Activated CD8-positive, alpha-beta T cell treated with anti-CD3 and anti-CD28 coated beads for 36 hours (primary cell): ENCODE results near the gene AFP. TPM values are rescaled to one million over a fixed set of nuclear protein-coding genes. Genes with fewer than 3 reads are reported as not detected.
"Not testable (repeated sequence)": the region's sequence is repeated elsewhere in the genome, so short reads cannot be mapped to it uniquely, and the experiment has no call there.

Source experiments
- ATAC-seq: fragments of 200-7000 bp; cut with Tn5 transposase; one replicate; pipeline ENCODE4 v1.10.0; 2021; ENCODE audit warnings: mild to moderate bottlenecking, moderate library complexity
- CTCF ChIA-PET: fragments of 350-600 bp; sonication (Branson Sonifier 250); formaldehyde crosslinking; loops from one replicate; lab custom pipeline; 2021; ENCODE audit warnings: antibody characterized with exemption; lab: Charles Lee
- POLR2A ChIA-PET: fragments of 350-600 bp; sonication (Branson Sonifier 250); formaldehyde crosslinking; loops from one replicate; lab custom pipeline; 2021; ENCODE audit warnings: antibody characterized with exemption; lab: Charles Lee
- DNase-seq: peaks from one replicate; pipeline ENCODE4 v3.0.0-alpha.2; 2020
- H3K27ac Mint-ChIP-seq: one replicate; pipeline ENCODE4 v1.8.0; 2021; ENCODE audit warnings: mild to moderate bottlenecking, mixed read lengths
- H3K27me3 Mint-ChIP-seq: one replicate; pipeline ENCODE4 v1.8.0; 2021; ENCODE audit warnings: mixed read lengths
- H3K36me3 Mint-ChIP-seq: one replicate; pipeline ENCODE4 v1.8.0; 2021; ENCODE audit warnings: low read depth, mixed read lengths
- H3K4me1 Mint-ChIP-seq: one replicate; pipeline ENCODE4 v1.8.0; 2021; ENCODE audit warnings: low read depth, mixed read lengths
- H3K4me3 Mint-ChIP-seq: one replicate; pipeline ENCODE4 v1.8.0; 2021; ENCODE audit warnings: mild to moderate bottlenecking, moderate library complexity, mixed read lengths
- H3K9me3 Mint-ChIP-seq: one replicate; pipeline ENCODE4 v1.8.0; 2021; ENCODE audit warnings: mixed read lengths
- intact Hi-C: fragments of 100-400 bp; cut with micrococcal nuclease; formaldehyde crosslinking; loops from one replicate; pipeline ENCODE4 v1.10.0; 2022
- total RNA-seq, 2 experiments: library from RNA; stranded (reverse); gene quantifications; one replicate each; pipeline ENCODE4 v1.2.3, GENCODE V29; 2021
- TF ChIP-seq, protein P1 (sequence below): fragments of 200-600 bp; IDR thresholded peaks from one replicate; pipeline ENCODE4 v1.8.0; 2022; ENCODE audit warnings: antibody characterized with exemption, mild to moderate bottlenecking

The AFP gene
- not detected for total RNA-seq

DNA sequence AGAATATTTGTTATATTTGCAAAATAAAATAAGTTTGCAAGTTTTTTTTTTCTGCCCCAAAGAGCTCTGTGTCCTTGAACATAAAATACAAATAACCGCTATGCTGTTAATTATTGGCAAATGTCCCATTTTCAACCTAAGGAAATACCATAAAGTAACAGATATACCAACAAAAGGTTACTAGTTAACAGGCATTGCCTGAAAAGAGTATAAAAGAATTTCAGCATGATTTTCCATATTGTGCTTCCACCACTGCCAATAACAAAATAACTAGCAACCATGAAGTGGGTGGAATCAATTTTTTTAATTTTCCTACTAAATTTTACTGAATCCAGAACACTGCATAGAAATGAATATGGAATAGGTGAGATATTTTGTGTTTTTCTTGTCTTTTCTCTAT is at the start of gene AFP:
AFP (plus strand) TSS at position 238 of the 400 bp plus-strand sequence; CDS start at position 280, 42 bp downstream.
- TF ChIP-seq, protein P1, sequence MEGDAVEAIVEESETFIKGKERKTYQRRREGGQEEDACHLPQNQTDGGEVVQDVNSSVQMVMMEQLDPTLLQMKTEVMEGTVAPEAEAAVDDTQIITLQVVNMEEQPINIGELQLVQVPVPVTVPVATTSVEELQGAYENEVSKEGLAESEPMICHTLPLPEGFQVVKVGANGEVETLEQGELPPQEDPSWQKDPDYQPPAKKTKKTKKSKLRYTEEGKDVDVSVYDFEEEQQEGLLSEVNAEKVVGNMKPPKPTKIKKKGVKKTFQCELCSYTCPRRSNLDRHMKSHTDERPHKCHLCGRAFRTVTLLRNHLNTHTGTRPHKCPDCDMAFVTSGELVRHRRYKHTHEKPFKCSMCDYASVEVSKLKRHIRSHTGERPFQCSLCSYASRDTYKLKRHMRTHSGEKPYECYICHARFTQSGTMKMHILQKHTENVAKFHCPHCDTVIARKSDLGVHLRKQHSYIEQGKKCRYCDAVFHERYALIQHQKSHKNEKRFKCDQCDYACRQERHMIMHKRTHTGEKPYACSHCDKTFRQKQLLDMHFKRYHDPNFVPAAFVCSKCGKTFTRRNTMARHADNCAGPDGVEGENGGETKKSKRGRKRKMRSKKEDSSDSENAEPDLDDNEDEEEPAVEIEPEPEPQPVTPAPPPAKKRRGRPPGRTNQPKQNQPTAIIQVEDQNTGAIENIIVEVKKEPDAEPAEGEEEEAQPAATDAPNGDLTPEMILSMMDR = no peak
- Mint-ChIP-seq H3K4me1 (no peaks in the 10 kb centered on the region), H3K27me3 (peaks cover 2% of the 10 kb centered on the region), H3K9me3 (no peaks in the 10 kb centered on the region), H3K4me3 (no peak within 1 kb of the TSS), H3K27ac (no peak within 1 kb of the TSS), H3K36me3 (no peaks in the 10 kb centered on the region)
- ChIA-PET CTCF (interaction anchor here (6.4 kb wide), 1 partner anchor 9 kb away, joined by 39 read pairs; no protein-coding TSS in a partner anchor), POLR2A (no interaction called here)
- ATAC-seq (no peak), DNase-seq (no peak)
- intact Hi-C loops = no loop called here

DNA sequence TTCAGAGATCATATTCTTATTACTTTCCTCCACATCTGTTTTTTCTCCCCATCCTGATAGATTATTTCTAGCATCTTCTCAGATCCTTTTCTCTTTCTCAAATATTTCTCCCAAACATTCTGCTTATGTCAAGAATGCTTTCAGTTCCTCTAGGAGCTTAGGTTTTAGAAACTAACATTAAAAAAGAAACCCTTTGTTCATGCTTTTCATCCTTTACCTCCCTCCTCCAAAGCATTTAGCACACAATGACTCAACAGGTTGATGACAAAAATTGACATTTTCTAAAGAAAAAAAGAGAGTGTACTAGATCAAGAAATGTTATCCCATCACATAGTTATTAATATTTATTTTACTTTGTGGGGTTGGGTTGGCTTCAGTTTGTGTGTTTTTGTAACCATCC is 48.5 kb upstream of the AFP start:
- Mint-ChIP-seq H3K27me3 (peaks cover 3% of the 10 kb centered on the region), H3K4me1 (no peaks in the 10 kb centered on the region), H3K27ac (no peak overlapping the region), H3K4me3 (no peak overlapping the region), H3K36me3 (no peaks in the 10 kb centered on the region), H3K9me3 (no peaks in the 10 kb centered on the region)
- DNase-seq = no peak
- no peak for ATAC-seq
- TF ChIP-seq, protein P1 = no peak
- ChIA-PET CTCF (no interaction called here), POLR2A (no interaction called here)
- intact Hi-C loops = no loop called here

DNA sequence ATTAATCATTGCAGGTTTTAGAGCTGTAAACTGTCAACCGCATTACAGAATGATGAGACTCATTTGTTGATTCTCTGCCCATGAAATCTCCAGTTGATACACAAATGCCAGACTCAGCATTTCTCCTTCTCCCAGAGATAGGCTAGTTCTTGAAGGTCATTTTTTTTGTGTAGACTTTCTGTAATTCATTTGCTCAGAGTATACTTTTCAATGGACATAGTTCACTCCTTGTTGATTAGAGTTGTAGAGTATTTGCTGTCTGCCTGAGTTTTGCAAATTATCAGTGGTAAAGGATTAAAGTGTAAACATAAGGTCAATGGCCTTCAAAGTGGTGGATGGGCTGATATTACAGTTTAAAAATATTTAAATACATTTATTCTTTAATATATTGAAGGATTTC is 47.1 kb upstream of the AFP start:
- CTCF ChIA-PET = no interaction called here

DNA sequence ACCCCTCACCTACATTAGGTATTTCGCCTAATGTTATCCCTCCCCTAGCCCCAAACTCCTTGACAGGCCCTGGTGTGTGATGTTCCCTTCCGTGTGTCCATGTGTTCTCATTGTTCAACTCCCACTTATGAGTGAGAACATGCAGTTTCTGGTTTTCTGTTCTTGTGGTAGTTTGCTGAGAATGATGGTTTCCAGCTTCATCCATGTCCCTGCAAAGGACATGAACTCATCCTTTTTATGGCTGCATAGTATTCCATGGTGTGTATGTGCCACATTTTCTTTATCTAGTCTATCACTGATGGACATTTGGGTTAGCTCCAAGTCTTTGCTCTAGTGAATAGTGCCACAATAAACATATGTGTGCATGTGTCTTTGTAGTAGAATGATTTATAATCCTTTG is 46.4 kb upstream of the AFP start:
- H3K4me1 Mint-ChIP-seq, H3K27me3 Mint-ChIP-seq, CTCF ChIA-PET, intact Hi-C loops, DNase-seq, H3K36me3 Mint-ChIP-seq, H3K9me3 Mint-ChIP-seq, H3K4me3 Mint-ChIP-seq, POLR2A ChIA-PET, ATAC-seq, H3K27ac Mint-ChIP-seq: not testable (repeated sequence)

More for the DNA sequence above, 47.1 kb upstream of the AFP start:
- ATAC-seq (no peak), DNase-seq (no peak)
- Mint-ChIP-seq H3K4me3 (no peak overlapping the region), H3K36me3 (no peaks in the 10 kb centered on the region), H3K27ac (no peak overlapping the region), H3K9me3 (no peaks in the 10 kb centered on the region), H3K27me3 (peaks cover 1% of the 10 kb centered on the region), H3K4me1 (no peaks in the 10 kb centered on the region)
- TF ChIP-seq, protein P1 = no peak
- POLR2A ChIA-PET = no interaction called here
- intact Hi-C loops = no loop called here

DNA sequence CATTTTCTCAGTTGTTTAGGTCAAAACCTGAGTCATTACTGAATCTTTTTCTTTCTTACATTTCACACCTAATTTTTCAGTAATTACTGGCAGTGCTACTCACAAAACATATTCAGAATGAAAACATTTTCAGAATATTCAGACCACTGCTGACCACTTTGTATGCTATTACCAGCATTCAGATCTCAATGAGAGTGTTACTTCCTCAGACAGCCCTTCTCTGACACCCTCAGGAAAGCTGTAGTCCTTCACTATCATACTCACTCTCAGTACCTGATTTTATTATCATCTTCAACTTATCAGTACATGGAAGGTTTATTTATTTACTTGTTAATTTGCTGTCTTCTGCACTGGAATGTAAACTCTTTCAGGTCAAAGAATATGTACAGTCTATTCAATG is 44.2 kb upstream of the AFP start:
- Mint-ChIP-seq H3K27me3 (peaks cover 1% of the 10 kb centered on the region), H3K4me1 (no peaks in the 10 kb centered on the region), H3K4me3 (no peak overlapping the region), H3K36me3 (no peaks in the 10 kb centered on the region), H3K9me3 (no peaks in the 10 kb centered on the region), H3K27ac (no peak overlapping the region)
- DNase-seq = no peak
- CTCF ChIA-PET = no interaction called here
- ATAC-seq = no peak
- POLR2A ChIA-PET = no interaction called here
- TF ChIP-seq, protein P1 = no peak
- intact Hi-C loops = no loop called here

DNA sequence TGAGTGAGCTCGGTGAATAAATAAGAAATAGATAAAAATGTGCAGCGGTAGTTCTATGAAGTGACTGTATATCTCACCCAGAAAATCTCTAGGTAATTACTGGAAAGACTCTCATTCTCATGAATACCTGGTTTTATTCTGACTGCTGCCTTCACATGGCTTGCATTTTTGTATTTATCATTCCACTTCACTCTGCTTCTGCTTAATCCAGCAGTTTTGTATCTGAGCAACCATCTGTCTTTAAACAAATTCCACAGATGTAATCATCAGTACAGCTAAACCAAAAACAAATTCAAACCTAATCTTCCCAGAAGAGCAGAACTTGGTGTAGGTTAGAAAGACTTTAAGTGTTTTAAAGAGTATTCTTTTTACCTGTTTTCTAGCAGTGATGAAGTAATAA is 43.1 kb upstream of the AFP start:
- no peaks in the 10 kb centered on the region for H3K4me1 Mint-ChIP-seq
- no peak overlapping the region for H3K27ac Mint-ChIP-seq
- TF ChIP-seq, protein P1 = no peak
- H3K9me3 Mint-ChIP-seq = no peaks in the 10 kb centered on the region
- peaks cover 4% of the 10 kb centered on the region for H3K27me3 Mint-ChIP-seq
- intact Hi-C loops = no loop called here
- DNase-seq (no peak), ATAC-seq (no peak)
- CTCF ChIA-PET = no interaction called here
- H3K4me3 Mint-ChIP-seq = no peak overlapping the region
- POLR2A ChIA-PET = no interaction called here
- no peaks in the 10 kb centered on the region for H3K36me3 Mint-ChIP-seq
